B cell (primary cell): ENCODE measurements around the gene KRT75.

ENCODE experiments used
- EZH2 ChIP-seq: IDR thresholded peaks from 2 replicates; pipeline ENCODE4 v1.6.1; 2012; ENCODE audit warnings: borderline replicate concordance, low read depth, mild to moderate bottlenecking, moderate library complexity, low read length; ENCODE audit not compliant: insufficient read depth, poor library complexity, severe bottlenecking
- TF ChIP-seq, protein P1 (sequence below): fragments of 200-600 bp; IDR thresholded peaks from one replicate; pipeline ENCODE4 v1.8.0; 2022; ENCODE audit warnings: antibody characterized with exemption, mild to moderate bottlenecking

DNA sequence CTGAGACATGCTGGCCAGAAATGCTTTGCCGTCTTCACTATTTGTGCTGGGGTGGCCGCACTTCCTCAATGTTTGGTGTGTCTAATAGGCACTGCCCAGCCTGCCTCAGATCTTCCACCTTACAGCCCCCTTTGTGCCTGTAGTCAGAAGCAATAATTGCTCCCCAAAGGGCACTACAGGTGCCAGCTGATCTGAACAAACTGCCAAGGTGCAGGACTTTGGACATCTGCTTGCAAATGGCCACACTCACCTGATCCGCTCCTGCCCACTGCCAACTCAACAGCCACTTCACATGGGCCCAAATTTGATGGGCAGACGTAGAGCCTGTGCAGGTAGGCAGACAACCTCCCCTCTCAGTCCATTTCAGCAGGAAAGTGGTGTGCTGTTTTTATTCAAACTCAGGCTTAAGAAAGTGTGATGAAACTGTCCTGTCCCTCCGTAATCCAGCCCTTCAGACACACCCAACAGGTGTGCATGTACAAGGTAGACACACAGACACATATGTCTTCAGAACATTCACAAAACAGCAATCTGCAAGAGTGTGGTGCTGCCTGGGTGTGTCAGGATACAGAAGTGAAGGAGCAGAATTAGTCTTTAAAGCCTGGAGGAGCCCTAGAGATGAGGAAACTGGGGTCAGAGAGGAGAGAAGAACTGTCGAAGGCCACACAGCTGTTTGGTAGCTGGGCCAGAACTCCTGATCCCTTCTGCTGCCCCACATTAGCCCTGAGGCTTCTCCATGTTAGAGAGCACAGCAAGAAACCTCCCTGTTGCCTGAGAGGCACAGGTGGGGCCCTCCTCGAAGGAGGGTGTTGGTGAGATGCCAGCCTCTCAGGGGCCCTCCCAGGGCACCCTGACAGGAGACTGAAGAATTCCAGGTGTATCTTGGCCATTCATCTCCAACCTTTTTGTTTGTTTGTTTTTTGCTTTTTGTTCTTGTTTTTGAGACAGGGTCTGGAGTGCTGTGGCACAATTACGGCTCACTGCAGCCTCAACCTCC lies 4.4 kb upstream of the KRT75 start:
- TF ChIP-seq, protein P1, sequence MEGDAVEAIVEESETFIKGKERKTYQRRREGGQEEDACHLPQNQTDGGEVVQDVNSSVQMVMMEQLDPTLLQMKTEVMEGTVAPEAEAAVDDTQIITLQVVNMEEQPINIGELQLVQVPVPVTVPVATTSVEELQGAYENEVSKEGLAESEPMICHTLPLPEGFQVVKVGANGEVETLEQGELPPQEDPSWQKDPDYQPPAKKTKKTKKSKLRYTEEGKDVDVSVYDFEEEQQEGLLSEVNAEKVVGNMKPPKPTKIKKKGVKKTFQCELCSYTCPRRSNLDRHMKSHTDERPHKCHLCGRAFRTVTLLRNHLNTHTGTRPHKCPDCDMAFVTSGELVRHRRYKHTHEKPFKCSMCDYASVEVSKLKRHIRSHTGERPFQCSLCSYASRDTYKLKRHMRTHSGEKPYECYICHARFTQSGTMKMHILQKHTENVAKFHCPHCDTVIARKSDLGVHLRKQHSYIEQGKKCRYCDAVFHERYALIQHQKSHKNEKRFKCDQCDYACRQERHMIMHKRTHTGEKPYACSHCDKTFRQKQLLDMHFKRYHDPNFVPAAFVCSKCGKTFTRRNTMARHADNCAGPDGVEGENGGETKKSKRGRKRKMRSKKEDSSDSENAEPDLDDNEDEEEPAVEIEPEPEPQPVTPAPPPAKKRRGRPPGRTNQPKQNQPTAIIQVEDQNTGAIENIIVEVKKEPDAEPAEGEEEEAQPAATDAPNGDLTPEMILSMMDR = no peak
- TF ChIP-seq EZH2 = no peak
